Skin epidermis (tissue), 12 donors: Measurements from ENCODE around the gene KNTC1.
"Not testable (repeated sequence)": the region's sequence is repeated elsewhere in the genome, so short reads cannot be mapped to it uniquely, and the experiment has no call there.

Source experiments
- H3K27ac ChIP-seq, 21 experiments: fragments of 200-600 bp; sonication (generic) in 11 of 21; one replicate each; pipeline ENCODE4 v1.5.0; 2020; ENCODE audit warnings: mild to moderate bottlenecking in 3 of 21, inconsistent platforms in 2 of 21, moderate library complexity in 2 of 21
- H3K4me3 ChIP-seq, 7 experiments: fragments of 200-600 bp; sonication (generic) in 2 of 7; one replicate each; pipeline ENCODE4 v1.5.0; 2020; ENCODE audit warnings: inconsistent platforms in 2 of 7, mild to moderate bottlenecking in 2 of 7, moderate library complexity in 1 of 7

Gene KNTC1

DNA sequence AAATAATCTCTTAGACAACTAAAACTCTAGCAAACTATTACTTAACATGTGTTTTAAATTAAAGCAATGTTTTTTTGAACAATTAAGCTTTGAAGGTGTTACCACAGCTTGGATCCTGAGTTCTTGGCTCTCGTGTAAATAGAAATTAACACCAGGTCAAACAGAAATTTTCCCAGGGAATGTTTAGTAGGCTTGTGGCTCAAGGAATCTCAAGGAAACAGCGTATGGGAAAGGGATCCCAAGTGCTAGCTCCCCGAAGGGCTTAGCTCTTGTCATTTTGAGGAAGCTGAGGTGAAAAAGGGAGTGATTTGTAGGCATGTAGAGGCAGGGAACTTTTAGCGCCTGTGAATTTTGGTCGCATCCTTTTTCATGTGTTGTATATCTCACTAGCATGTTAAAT, 11.4 kb downstream of the KNTC1 start:
- no peak overlapping the region for H3K27ac ChIP-seq
- no peak overlapping the region for H3K4me3 ChIP-seq

DNA sequence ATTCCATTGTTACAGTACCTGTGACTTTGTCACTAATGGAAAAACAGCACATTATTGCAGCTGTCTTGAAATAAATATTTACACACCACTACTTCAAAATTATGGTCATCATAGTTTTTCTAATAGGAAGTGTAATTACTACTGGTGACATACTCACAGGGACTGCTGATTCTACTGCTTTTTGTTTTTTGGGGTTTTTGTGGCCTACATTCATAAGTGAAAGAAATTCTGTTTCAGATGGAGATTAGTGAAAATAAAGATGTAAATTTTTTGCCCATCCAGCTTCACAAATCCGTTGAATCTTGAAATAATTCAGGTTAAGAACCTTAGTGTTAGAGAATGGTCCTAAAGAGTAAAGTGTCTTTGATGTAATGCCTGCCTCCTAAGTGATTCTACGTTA, 17.5 kb downstream of the KNTC1 start:
- no peak overlapping the region for H3K27ac ChIP-seq
- H3K4me3 ChIP-seq = no peak overlapping the region

DNA sequence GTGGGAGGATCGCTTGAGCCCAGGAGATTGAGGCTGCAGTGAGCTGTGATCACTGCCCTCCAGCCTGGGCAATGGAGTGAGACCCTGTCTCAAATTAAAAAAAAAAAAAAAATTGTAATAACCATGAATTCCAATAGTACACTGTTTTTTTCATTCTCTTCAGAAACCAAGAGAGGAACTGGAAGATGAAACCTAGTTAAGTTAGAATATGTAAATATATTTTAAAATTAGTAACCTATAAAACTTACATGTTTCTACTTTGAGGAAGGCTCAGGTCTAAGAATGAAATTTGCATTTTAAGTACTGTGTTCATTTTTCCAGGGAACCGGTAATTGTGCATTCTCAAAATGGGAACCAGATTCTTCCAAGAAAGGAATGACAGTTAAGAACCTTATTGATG, 18.8 kb downstream of the KNTC1 start:
- Histone ChIP-seq H3K27ac (no peak overlapping the region), H3K4me3 (no peak overlapping the region)

DNA sequence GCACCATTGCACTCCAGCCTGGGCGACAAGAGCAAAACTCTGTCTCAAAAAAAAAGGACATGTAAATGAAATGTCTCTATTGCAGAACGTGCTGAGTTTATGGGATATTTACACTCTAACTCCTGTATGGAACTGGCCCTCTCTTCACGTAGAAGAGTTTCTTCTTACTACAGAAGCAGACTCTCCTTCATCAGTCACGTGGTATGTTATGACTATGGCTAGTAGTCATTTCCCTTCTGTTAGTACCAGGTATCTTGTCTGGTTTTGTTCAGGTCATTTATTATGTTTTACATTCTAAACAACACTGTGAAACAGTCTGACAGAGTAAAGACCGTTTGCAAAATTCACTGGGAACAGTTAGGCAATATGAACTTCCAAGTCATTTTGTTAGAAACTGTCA, 20.3 kb downstream of the KNTC1 start:
- H3K4me3 ChIP-seq = no peak overlapping the region
- H3K27ac ChIP-seq = no peak overlapping the region

DNA sequence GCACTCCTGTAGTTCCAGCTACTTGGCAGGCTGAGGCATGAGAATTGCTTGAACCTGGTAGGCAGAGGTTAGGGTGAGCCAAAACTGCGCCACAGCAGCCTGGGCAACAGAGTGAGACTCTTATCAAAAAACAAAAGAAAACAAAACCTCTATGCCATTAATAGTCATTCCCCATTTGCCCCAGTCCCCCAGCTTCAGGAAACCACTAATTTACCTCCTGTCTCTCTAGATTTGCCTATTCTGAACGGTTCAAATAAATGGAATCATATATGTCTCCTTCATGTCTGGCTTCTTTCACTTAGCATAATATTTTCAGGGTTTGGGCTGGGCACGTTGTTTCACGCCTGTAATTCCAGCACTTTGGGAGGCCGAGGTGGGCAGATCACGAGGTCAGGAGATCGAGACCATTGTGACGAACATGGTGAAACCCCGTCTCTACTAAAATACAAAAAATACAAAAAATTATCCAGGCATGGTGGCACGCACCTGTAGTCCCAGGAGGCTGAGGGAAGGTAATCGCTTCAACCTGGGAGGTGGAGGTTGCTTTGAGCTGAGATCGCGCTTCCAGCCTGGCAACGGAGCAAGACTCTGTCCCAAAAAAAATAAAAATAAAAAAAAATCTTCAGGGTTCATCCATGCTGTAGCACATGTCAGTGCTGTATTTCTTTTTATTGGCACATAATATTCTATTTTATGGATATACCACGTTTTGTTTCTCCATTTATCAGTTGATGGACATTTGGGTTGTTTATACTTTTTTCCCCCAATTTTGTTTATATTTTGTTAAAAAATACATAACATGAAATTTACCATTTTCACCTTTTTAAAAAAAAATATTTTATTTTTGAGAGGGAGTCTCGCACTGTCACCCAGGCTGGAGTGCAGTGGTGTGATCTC, 31.9 kb downstream of the KNTC1 start:
- H3K4me3 ChIP-seq = no peak overlapping the region
- H3K27ac ChIP-seq = no peak overlapping the region

DNA sequence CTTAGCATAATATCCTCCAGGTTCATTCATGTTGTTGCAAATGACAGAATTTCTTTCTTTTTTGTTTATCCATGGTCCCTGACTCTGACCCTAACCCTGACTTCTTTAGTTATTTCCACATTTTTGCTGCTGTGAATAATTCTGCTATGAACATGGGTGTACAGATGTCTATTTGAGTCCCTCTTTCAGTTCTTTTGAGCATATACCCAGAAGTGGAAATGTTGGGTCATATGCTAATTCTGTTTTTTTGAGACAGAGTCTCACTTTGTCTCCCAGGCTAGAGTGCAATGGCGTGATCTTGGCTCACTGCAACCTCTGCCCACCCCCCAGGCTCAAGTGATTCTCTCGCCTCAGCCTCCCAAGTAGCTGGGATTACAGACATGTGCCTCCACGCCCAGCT, 33.1 kb downstream of the KNTC1 start:
- Histone ChIP-seq H3K4me3 (no peak overlapping the region), H3K27ac (no peak overlapping the region)

DNA sequence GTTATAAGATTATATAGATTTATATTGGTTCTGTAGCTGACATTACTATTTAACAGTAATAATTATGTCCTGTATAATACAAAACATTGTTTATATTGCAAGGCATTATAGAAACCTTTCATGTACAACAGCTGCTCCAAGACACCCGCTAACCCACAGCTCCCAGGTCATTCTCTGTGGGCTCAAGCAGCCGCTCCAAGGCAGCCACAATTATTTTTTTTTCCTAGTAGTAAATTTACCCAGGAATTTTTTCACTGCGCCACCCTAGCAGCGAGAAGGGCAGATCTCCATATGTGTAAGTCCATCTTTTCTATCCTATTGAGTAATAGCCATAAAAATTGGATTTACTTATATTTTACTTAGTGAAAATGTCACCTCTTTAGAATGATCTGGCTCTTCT, 36.3 kb downstream of the KNTC1 start:
- no peak overlapping the region for H3K4me3 ChIP-seq

DNA sequence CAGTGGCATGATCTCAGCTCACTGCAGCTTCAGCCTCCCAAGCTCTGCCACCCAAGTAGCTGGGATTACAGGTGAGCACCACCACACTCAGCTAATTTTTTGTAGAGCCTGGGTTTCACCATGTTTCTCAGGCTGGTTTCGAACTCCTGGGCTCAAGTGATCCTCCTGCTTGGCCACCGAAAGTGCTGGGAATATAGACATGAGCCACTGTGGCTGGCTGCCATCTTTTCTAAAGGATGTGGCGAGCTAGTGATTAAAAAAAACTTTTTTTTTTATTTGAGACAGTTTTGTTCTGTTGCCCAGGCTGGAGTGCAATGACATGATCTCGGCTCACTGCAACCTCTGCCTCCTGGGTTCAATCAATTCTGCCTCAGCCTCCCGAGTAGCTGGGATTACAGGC, 39.8 kb downstream of the KNTC1 start:
- H3K27ac ChIP-seq, H3K4me3 ChIP-seq: not testable (repeated sequence)

More for the DNA sequence above, 36.3 kb downstream of the KNTC1 start:
- H3K27ac ChIP-seq = no peak overlapping the region

DNA sequence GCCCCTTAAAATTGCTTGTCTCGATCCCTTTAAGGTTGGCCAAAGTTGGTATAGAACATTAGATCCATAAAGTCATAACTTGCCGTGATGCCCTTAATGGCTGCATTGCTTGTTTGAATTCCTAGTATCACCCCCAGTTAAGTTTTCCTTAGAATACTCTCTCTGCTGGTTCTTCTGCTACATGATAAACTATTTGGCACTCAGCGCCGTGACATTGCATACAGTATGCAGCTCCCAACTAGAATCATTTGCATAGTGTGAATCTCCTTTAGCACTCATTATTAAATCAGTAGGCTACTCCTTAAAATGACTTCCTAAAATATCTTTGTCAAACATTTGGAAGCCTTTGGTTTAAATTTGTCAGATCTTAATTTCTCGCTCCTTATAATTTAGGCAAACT, 42.2 kb downstream of the KNTC1 start:
- H3K27ac ChIP-seq = no peak overlapping the region
- H3K4me3 ChIP-seq = no peak overlapping the region

DNA sequence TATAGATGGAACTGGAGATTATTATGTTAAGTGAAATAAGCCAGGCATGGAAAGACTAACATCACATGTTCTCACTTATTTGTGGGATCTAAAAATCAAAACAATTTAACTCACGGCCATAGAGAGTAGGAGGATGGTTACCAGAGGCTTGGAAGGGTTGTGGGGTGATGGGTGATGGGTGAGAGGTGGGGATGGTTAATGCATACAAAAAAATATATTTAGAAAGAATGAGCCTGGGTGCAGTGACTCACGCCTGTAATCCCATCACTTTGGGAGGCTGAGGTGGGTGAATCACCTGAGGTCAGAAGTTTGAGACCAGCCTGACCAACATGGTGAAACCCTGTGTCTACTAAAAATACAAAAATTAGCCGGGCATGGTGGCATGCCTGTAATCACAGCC, 43.0 kb downstream of the KNTC1 start:
- H3K27ac ChIP-seq, H3K4me3 ChIP-seq: not testable (repeated sequence)

DNA sequence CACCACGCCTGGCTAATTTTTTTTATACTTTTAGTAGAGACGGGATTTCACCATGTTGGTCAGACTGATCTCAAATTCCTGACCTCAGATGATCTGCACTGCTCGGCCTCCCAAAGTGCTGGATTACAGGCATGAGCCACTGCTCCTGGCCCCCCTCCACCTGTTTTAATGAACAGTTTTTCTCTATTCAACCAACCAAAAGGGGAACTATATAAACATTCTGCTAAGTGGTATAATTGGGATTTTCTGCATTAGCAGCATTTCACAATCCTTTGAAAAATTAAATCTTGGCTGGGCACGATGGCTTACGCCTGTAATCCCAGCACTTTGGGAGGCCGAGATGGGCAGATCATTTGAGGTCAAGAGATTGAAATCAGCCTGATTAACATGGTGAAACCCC, 44.8 kb downstream of the KNTC1 start:
- no peak overlapping the region for H3K27ac ChIP-seq
- H3K4me3 ChIP-seq = no peak overlapping the region

DNA sequence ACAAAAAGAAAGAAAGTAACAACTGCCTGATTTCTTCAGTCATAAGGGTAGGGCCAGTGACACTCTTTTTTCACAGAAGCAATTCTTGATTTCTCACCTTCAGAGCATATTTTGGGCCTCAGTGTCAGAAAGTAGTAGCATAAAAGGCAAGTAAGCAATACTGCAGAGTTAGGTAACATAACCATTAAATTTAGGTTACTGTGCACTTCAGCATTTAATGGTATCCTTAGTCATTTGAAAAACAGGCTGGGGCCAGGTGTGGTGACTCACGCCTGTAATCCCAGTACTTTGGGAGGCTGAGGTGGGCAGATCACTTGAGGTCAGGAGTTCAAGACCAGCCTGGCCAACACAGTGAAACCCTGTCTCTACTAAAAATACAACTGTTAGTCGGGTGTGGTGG, 56.2 kb downstream of the KNTC1 start:
- H3K27ac ChIP-seq, H3K4me3 ChIP-seq: not testable (repeated sequence)

DNA sequence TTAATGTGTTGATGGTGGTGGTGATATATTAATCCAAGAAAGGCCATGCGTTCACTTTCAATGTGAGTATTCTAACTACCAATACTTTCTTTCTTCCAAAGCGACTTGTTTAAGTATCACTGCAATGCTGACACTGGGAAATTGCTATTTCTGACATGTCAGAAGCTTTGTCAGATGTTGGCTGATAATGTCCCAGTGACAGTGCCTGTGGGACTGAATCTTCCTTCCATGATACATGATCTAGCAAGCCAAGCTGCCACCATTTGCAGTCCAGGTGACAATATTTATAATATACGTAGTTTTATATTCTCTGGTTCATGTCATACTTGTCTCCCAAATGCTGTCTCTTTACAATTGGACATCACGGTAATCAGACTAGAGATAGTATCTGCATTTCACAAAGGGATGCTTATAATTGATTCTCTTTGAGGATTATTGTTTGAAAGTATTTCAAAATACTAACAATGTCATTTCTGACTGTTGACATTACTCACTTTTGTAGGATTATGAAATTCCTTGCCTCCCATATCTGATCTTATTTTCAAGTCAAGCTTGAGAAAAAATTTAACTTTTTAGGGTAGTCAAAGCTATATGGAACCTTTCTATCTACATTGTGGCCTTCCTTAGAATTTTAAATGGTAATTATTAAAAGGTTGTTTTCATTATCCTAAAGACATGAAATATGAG, 57.3 kb downstream of the KNTC1 start:
- H3K27ac ChIP-seq = no peak overlapping the region
- H3K4me3 ChIP-seq = no peak overlapping the region

DNA sequence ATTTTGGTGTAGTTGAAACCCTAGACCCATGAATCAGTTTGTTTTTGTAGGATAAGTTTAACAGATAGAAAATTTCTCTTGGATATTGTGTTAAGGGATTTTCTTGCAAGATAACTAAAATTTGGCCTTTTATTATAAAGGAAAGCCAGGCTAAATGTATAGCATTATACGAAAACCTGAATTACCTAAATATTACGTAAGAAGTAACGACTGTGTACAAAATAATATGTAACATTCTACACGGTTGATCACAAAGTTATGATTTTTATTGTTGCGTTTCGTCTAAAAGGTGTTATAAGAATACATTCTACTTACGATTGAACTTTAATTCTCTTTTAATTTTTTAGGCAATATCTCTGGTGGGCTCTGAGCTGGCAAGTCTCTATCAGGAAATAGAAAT, 63.9 kb downstream of the KNTC1 start:
- Histone ChIP-seq H3K27ac (no peak overlapping the region), H3K4me3 (no peak overlapping the region)

DNA sequence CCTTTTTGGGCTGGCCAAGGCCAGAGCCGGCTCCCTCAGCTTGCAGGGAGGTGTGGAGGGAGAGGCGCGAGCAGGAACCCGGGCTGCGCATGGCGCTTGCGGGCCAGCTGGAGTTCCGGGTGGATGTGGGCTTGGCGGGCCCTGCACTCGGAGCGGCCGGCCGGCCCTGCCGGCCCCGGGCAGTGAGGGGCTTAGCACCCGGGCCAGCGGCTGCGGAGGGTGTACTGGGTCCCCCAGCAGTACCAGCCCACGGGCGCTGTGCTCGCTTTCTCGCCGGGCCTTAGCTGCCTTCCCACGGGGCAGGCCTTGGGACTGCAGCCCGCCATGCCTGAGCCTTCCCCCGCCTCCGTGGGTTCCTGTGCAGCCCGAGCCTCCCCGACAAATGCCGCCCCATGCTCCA, 64.9 kb downstream of the KNTC1 start:
- not testable (repeated sequence) for H3K27ac ChIP-seq, H3K4me3 ChIP-seq

DNA sequence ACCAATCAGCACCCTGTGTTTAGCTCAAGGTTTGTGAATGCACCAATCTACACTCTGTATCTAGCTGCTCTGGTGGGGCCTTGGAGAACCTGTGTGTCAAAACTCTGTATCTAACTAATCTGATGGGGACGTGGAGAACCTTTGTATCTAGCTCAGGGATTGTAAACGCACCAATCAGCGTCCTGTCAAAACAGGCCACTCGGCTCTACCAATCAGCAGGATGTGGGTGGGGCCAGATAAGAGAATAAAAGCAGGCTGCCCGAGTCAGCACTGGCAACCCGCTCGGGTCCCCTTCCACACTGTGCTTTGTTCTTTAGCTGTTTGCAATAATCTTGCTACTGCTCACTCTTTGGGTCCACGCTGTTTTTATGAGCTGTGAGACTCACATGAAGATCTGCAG, 65.5 kb downstream of the KNTC1 start:
- H3K27ac ChIP-seq, H3K4me3 ChIP-seq: not testable (repeated sequence)

DNA sequence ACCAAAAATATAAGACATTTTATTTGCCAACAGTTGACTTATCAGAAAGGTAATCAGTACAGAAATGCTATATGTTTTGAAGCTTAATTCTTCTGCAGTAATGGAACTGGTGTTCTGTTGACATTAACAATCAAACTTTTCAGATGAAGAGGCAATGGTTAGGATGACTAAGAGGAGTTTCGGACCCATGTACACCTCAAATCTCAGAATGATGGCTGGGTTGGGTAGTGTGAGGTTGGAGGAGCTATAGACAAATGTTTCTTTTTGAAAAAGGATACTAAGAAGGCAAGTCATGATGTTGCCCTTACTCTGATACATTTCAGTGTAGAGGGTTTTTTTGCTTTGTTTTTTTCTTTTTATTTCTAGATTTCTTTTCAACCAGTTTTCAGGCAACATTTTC, 66.9 kb downstream of the KNTC1 start:
- Histone ChIP-seq H3K4me3 (no peak overlapping the region), H3K27ac (no peak overlapping the region)

DNA sequence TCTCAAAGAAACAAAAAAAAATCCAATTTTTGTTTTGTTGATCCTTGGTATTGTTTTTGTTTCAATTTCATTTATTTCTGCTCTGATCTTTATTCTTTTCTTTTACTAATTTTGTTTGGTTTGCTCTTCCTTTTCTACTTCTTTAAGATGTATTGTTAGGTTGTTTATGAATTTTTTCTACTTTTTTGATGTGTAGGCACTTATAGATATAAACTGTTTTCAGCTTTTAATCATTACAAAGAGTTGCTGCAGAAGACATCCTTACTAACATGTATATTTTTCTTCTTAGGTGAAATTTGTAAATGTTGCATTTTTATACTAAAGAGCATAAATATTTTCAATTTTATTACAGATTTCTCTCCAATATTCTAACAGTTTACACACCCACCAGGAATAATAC, 69.8 kb downstream of the KNTC1 start:
- H3K4me3 ChIP-seq = no peak overlapping the region
- no peak overlapping the region for H3K27ac ChIP-seq

DNA sequence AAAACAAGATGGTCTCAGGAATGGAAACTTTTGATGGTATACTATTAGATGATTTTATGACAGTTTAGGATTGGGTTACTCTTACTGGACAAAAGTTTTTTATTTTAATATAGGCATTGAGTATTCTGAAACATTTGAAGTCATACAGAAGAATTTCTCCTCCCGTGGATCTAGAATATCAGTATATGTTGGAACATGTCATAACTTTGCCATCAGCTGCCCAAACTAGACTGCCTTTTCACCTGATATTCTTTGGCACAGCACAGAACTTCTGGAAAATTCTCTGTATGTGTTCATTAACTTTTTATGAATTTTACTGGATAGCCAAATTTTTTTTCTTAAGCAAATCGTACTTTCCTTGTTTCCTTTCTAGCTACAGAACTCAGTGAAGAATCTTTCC, 75.4 kb downstream of the KNTC1 start:
- no peak overlapping the region for H3K27ac ChIP-seq
- H3K4me3 ChIP-seq = no peak overlapping the region

DNA sequence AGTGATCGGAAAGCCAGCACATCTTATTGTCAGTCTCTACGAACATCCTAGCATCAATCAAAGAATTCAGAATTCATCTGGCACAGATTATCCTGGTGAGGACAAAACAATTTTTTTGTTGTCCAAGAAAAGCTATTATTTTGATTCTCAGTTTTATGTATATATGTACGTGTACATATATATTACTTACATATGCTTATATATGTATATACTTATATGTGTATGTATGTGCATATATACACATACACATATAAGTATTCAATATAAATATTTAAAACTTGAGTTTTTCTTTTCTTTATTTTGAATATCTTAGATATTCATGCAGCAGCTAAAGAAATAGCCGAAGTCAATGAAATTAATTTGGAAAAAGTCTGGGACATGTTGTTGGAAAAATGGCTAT, 77.9 kb downstream of the KNTC1 start:
- Histone ChIP-seq H3K27ac (no peak overlapping the region), H3K4me3 (no peak overlapping the region)

DNA sequence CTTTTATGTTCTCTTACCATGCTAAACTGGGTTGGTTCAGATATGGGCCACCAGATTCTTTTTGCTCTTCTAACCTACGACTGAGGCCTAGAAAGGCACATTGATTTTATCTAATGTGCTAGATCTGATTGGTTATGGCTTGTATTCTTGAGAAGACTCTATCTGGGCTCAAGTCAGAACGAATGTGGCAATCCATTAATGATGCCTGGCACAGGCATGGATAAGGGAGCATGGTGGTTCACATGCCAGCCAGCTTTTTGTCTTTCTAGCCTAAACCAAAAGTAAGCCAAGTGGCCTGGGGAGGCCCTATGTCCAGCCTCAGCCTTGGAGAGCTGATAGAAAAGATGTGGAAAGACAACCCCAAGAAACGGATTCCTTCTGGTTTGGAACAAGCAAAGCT, 82.7 kb downstream of the KNTC1 start:
- Histone ChIP-seq H3K27ac (no peak overlapping the region), H3K4me3 (no peak overlapping the region)

DNA sequence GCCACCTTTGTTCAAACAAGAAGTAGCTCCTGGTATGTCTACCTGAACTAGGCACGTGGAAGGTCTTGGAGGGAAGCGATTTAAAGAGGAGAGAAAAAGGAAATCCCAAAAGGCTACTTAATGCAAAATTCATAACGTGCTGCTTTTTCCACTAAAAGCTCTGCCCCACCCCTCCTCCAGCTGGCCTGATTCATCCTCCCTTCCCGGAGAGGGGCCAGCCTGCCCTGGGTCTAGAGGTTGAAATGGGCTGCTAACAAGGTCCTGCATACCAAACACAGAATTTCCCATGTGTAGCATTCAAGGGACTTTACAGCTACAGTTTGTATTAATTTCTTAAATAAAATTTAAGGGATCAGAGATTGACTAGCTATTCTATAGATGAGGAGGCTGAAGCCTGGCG, 83.2 kb downstream of the KNTC1 start:
- H3K4me3 ChIP-seq = no peak overlapping the region
- H3K27ac ChIP-seq = no peak overlapping the region
